CD4-positive, alpha-beta T cell (primary cell): ENCODE data around the gene PRICKLE2. TPM values are rescaled to one million over a fixed set of nuclear protein-coding genes. Genes with fewer than 3 reads are reported as not detected.

Source experiments
- ATAC-seq: fragments of 200-7000 bp; cut with Tn5 transposase; one replicate; pipeline ENCODE4 v1.10.0; 2022; ENCODE audit warnings: mild to moderate bottlenecking; ENCODE audit not compliant: poor library complexity
- CTCF ChIA-PET: fragments of 350-600 bp; sonication (Branson Sonifier 250); formaldehyde crosslinking; loops from one replicate; lab custom pipeline; 2021; ENCODE audit warnings: antibody characterized with exemption, inconsistent platforms; lab: Charles Lee
- POLR2A ChIA-PET: fragments of 350-600 bp; sonication (Branson Sonifier 250); formaldehyde crosslinking; loops from one replicate; lab custom pipeline; 2021; ENCODE audit warnings: antibody characterized with exemption, inconsistent platforms; lab: Charles Lee
- DNase-seq, 14 experiments: peaks; one replicate each; pipeline ENCODE4 v3.0.0-alpha.2; 2013 to 2020; ENCODE audit warnings: mixed read lengths in 2 of 14
- H3K27ac ChIP-seq, 2 donors: one replicate each; pipeline versions ENCODE4 v1.5.1 to v1.7.0; 2013; ENCODE audit warnings: low read length in 2 of 2, low read depth in 1 of 2, mild to moderate bottlenecking in 1 of 2
- H3K27me3 ChIP-seq, 2 experiments: 1 replicate in 1 of 2; 2 replicates in 1 of 2; pipeline versions ENCODE4 v1.6.1 to v1.7.0; 2013; ENCODE audit warnings: low read length in 2 of 2, control low read depth in 1 of 2, mild to moderate bottlenecking in 1 of 2, moderate library complexity in 1 of 2; ENCODE audit not compliant: insufficient read depth in 2 of 2, control insufficient read depth in 1 of 2
- H3K36me3 ChIP-seq: one replicate; pipeline ENCODE4 v1.6.1; 2013; ENCODE audit warnings: low read length, control low read depth; ENCODE audit not compliant: insufficient read depth
- H3K4me1 ChIP-seq: one replicate; pipeline ENCODE4 v1.6.1; 2013; ENCODE audit warnings: low read length, control low read depth; ENCODE audit not compliant: insufficient read depth
- H3K4me3 ChIP-seq: one replicate; pipeline ENCODE4 v1.5.1; 2013; ENCODE audit warnings: mild to moderate bottlenecking, low read length, moderate library complexity
- H3K9me3 ChIP-seq, 2 experiments: 1 replicate in 1 of 2; 2 replicates in 1 of 2; pipeline versions ENCODE4 v1.6.1 to v1.7.0; 2013; ENCODE audit warnings: low read length in 2 of 2, mild to moderate bottlenecking in 2 of 2, control low read depth in 1 of 2, moderate library complexity in 1 of 2; ENCODE audit not compliant: control insufficient read depth in 1 of 2, insufficient read depth in 1 of 2
- H3K27ac Mint-ChIP-seq: one replicate; pipeline ENCODE4 v1.8.0; 2020; ENCODE audit warnings: mixed read lengths
- H3K27me3 Mint-ChIP-seq: one replicate; pipeline ENCODE4 v1.8.0; 2021; ENCODE audit warnings: mixed read lengths
- H3K36me3 Mint-ChIP-seq: one replicate; pipeline ENCODE4 v1.8.0; 2021; ENCODE audit warnings: low read depth, mixed read lengths
- H3K4me1 Mint-ChIP-seq: one replicate; pipeline ENCODE4 v1.8.0; 2021; ENCODE audit warnings: low read depth, mixed read lengths
- H3K4me3 Mint-ChIP-seq: one replicate; pipeline ENCODE4 v1.8.0; 2020; ENCODE audit warnings: mild to moderate bottlenecking, mixed read lengths
- H3K9me3 Mint-ChIP-seq: one replicate; pipeline ENCODE4 v1.8.0; 2020; ENCODE audit warnings: mixed read lengths
- intact Hi-C, 2 experiments: fragments of 100-400 bp; cut with DNase I in 1 of 2; cut with micrococcal nuclease in 1 of 2; formaldehyde crosslinking; loops; one replicate each; pipeline versions ENCODE4 v1.15.1 to v1.9.0; 2023 to 2025; cut with DNase I, micrococcal nuclease
- total RNA-seq, 174 experiments: library from RNA in 2 of 174; stranded (reverse) in 2 of 174; gene quantifications; one replicate each; pipeline ENCODE4 v1.2.3 and lab custom pipeline; 2021 to 2026
- TF ChIP-seq, protein P1 (sequence below): fragments of 200-600 bp; IDR thresholded peaks from one replicate; pipeline ENCODE4 v1.8.0; 2022; ENCODE audit warnings: antibody characterized with exemption, mild to moderate bottlenecking

The PRICKLE2 gene
- total RNA-seq, 2 experiments from 2014 or later: not detected

DNA sequence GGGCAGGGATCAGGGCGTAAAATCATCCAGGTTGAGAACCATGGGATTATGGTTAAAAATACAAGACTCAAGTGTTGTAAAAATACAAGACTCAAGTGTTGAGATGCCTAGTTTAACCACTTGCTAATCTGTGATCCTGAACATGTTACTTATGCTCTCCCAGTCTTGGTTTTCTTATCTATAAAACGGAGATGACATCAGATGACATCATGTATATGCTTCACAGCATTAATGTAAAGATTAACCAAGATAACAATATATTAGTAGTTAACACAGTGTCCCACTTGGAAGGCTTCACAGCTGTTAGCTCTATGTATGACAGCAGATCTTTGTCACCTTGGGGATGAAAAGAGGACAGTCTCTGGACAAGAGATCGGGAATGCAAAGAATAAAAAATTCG is 96.2 kb downstream of the PRICKLE2 start:
- intact Hi-C loops: no loop called here
- ChIA-PET POLR2A (no interaction called here), CTCF (no interaction called here)
- Mint-ChIP-seq H3K36me3 (no peaks in the 10 kb centered on the region), H3K4me1 (no peaks in the 10 kb centered on the region), H3K9me3 (peaks cover 2% of the 10 kb centered on the region), H3K27ac (no peak overlapping the region), H3K27me3 (peaks cover 4% of the 10 kb centered on the region), H3K4me3 (no peak overlapping the region)
- TF ChIP-seq, protein P1, sequence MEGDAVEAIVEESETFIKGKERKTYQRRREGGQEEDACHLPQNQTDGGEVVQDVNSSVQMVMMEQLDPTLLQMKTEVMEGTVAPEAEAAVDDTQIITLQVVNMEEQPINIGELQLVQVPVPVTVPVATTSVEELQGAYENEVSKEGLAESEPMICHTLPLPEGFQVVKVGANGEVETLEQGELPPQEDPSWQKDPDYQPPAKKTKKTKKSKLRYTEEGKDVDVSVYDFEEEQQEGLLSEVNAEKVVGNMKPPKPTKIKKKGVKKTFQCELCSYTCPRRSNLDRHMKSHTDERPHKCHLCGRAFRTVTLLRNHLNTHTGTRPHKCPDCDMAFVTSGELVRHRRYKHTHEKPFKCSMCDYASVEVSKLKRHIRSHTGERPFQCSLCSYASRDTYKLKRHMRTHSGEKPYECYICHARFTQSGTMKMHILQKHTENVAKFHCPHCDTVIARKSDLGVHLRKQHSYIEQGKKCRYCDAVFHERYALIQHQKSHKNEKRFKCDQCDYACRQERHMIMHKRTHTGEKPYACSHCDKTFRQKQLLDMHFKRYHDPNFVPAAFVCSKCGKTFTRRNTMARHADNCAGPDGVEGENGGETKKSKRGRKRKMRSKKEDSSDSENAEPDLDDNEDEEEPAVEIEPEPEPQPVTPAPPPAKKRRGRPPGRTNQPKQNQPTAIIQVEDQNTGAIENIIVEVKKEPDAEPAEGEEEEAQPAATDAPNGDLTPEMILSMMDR: no peak
- Histone ChIP-seq H3K9me3 (no peaks in the 10 kb centered on the region), H3K4me3 (no peak overlapping the region), H3K4me1 (no peaks in the 10 kb centered on the region), H3K27me3 (no peaks in the 10 kb centered on the region), H3K36me3 (no peaks in the 10 kb centered on the region), H3K27ac (no peak overlapping the region)
- DNase-seq (no peak), ATAC-seq (no peak)

DNA sequence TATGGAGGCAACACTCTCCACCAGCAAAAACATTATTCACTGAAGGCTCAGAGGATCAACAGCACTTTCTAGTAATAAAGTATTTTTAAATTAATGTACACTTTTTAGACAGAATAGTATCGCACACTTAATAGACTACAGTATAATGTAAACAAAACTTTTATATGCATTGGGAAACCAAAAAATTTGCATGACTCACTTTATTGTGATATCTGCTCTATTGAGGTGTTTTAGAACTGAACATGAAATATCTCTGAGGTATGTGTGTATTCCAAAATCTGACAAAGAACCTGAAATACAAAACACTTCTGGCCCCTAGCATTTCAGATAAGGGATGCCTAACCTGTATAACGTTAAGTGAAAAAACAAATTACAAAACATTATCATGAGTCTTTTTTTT is 99.7 kb downstream of the PRICKLE2 start:
- H3K9me3 Mint-ChIP-seq: peaks cover 2% of the 10 kb centered on the region
- H3K27ac ChIP-seq: no peak overlapping the region
- peaks cover 4% of the 10 kb centered on the region for H3K27me3 Mint-ChIP-seq
- ATAC-seq: no peak
- TF ChIP-seq, protein P1: no peak
- no peak overlapping the region for H3K4me3 Mint-ChIP-seq
- H3K36me3 ChIP-seq: no peaks in the 10 kb centered on the region
- no peaks in the 10 kb centered on the region for H3K27me3 ChIP-seq
- H3K27ac Mint-ChIP-seq: no peak overlapping the region
- H3K4me3 ChIP-seq: no peak overlapping the region
- no peaks in the 10 kb centered on the region for H3K4me1 Mint-ChIP-seq
- ChIA-PET CTCF (no interaction called here), POLR2A (no interaction called here)
- no peaks in the 10 kb centered on the region for H3K4me1 ChIP-seq
- intact Hi-C loops: no loop called here
- no peak for DNase-seq
- no peaks in the 10 kb centered on the region for H3K36me3 Mint-ChIP-seq
- peaks cover 0 to 4% of the 10 kb centered on the region in 2 experiments for H3K9me3 ChIP-seq

DNA sequence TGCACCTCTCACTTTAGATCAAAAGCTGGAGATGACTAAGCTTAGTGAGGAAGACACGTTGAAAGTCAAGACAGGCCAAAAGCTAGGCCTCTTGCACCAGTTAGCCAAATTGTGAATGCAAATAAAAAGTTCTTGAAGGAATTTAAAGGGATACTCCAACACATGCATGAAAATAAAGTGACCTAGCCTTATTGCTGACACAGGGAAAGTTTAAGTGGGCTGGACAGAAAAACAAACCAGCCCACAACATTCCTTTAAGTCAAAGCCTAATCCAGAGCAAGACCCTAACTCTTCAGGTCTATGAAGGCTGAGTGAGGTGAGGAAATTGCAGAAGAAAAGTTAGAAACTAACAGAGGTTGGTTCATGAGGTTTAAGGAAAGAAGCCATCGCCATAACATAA is 101.3 kb downstream of the PRICKLE2 start:
- Mint-ChIP-seq H3K4me3 (no peak overlapping the region), H3K36me3 (no peaks in the 10 kb centered on the region), H3K4me1 (no peaks in the 10 kb centered on the region), H3K9me3 (peaks cover 3% of the 10 kb centered on the region), H3K27me3 (no peaks in the 10 kb centered on the region), H3K27ac (no peak overlapping the region)
- no peak for DNase-seq
- ChIA-PET POLR2A (no interaction called here), CTCF (no interaction called here)
- Histone ChIP-seq H3K27ac (no peak overlapping the region), H3K27me3 (no peaks in the 10 kb centered on the region), H3K4me3 (no peak overlapping the region), H3K4me1 (no peaks in the 10 kb centered on the region), H3K9me3 (peaks cover 0 to 4% of the 10 kb centered on the region in 2 experiments), H3K36me3 (no peaks in the 10 kb centered on the region)
- TF ChIP-seq, protein P1: no peak
- no peak for ATAC-seq
- intact Hi-C loops: no loop called here
